Measurements from ENCODE around the gene INAVA. TPM values are rescaled to one million over a fixed set of nuclear protein-coding genes. Genes with fewer than 3 reads are reported as not detected.

Gene INAVA
- total RNA-seq, 2 donors from 2014 or later, result not detected

- Histone ChIP-seq H3K4me1 (no peaks in the 10 kb centered on the region), H3K36me3 (no peaks in the 10 kb centered on the region), H3K27me3 (no peaks in the 10 kb centered on the region), H3K9me3 (no peaks in the 10 kb centered on the region), H3K27ac (no peak overlapping the region), H3K4me3 (no peak overlapping the region)
- DNase-seq (ENCODE audit: low spot score), result no peak
- TF ChIP-seq CTCF (IDR thresholded peaks at IDR 0.05), result no peak
Observed at GRCh38 chr1:200903793-200904192, 9.1 kb downstream of the INAVA start.

GRCh38 chr1:200904772-200905171, 10.1 kb downstream of the INAVA start:
- TF ChIP-seq CTCF (IDR thresholded peaks at IDR 0.05), result no peak
- Histone ChIP-seq H3K27ac (no peak overlapping the region), H3K4me1 (no peaks in the 10 kb centered on the region), H3K4me3 (no peak overlapping the region), H3K27me3 (no peaks in the 10 kb centered on the region), H3K36me3 (no peaks in the 10 kb centered on the region), H3K9me3 (no peaks in the 10 kb centered on the region)
- DNase-seq (ENCODE audit: low spot score), result no peak

GRCh38 chr1:200905411-200906052, 10.8 kb downstream of the INAVA start:
- H3K4me3 ChIP-seq, result no peak overlapping the region

GRCh38 chr1:200906491-200906890, 11.8 kb downstream of the INAVA start:
- Histone ChIP-seq H3K27ac (no peak overlapping the region), H3K36me3 (no peaks in the 10 kb centered on the region), H3K9me3 (no peaks in the 10 kb centered on the region), H3K4me3 (no peak overlapping the region), H3K4me1 (no peaks in the 10 kb centered on the region), H3K27me3 (no peaks in the 10 kb centered on the region)
- no peak for TF ChIP-seq CTCF (IDR thresholded peaks at IDR 0.05)
- DNase-seq (ENCODE audit: low spot score), result no peak

More at GRCh38 chr1:200905411-200906052, 10.8 kb downstream of the INAVA start:
- Histone ChIP-seq H3K9me3 (no peaks in the 10 kb centered on the region), H3K27ac (no peak overlapping the region), H3K27me3 (no peaks in the 10 kb centered on the region), H3K4me1 (no peaks in the 10 kb centered on the region), H3K36me3 (no peaks in the 10 kb centered on the region)
- DNase-seq (ENCODE audit: low spot score), result no peak
- TF ChIP-seq CTCF (IDR thresholded peaks at IDR 0.05), result no peak

- no peak overlapping the region for H3K27ac ChIP-seq
- DNase-seq (ENCODE audit: low spot score), result no peak
- H3K4me3 ChIP-seq, result no peak overlapping the region
- no peaks in the 10 kb centered on the region for H3K9me3 ChIP-seq
- no peak for TF ChIP-seq CTCF (IDR thresholded peaks at IDR 0.05)
- no peaks in the 10 kb centered on the region for H3K27me3 ChIP-seq
- H3K36me3 ChIP-seq, result no peaks in the 10 kb centered on the region
- no peaks in the 10 kb centered on the region for H3K4me1 ChIP-seq
Observed at GRCh38 chr1:200907611-200908097, 13.0 kb downstream of the INAVA start.

Data from right atrium auricular region (tissue), 2 donors.